Panc1 (cell line): Measurements from ENCODE around the gene DIAPH2.

Experiments used
- POLR2AphosphoS5 ChIP-seq: IDR thresholded peaks from 2 replicates; pipeline ENCODE4 v1.6.1; 2012; ENCODE audit warnings: mild to moderate bottlenecking, low read depth, low read length, moderate library complexity
- TCF7L2 ChIP-seq: IDR thresholded peaks from 2 replicates; pipeline ENCODE4 v1.6.1; 2011; ENCODE audit warnings: mild to moderate bottlenecking, low read depth, low read length, inconsistent platforms
- TF ChIP-seq, protein P1 (sequence below): fragments of 450-650 bp; IDR thresholded peaks from 2 replicates; pipeline ENCODE4 v1.5.1; 2017; ENCODE audit warnings: mild to moderate bottlenecking

DNA sequence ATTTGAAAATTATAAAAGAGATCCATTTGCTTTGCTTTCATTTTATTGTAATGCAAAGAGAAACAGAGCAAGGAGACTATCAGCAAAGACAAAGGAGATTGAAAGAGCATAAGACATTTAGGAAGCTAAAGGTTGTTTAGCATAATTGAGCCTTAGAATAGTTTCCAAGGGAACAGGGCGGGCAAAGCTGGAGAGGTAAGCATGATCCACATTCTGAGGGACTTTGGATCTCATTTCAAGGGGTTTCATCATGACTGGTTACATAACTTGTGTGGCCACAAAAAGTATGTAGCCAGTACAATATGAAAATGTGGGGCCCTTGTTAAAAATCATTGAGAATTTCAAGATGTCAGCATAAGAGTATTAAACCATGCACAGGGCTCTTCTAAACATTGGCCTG, 605.6 kb downstream of the DIAPH2 start:
- TF ChIP-seq, protein P1, sequence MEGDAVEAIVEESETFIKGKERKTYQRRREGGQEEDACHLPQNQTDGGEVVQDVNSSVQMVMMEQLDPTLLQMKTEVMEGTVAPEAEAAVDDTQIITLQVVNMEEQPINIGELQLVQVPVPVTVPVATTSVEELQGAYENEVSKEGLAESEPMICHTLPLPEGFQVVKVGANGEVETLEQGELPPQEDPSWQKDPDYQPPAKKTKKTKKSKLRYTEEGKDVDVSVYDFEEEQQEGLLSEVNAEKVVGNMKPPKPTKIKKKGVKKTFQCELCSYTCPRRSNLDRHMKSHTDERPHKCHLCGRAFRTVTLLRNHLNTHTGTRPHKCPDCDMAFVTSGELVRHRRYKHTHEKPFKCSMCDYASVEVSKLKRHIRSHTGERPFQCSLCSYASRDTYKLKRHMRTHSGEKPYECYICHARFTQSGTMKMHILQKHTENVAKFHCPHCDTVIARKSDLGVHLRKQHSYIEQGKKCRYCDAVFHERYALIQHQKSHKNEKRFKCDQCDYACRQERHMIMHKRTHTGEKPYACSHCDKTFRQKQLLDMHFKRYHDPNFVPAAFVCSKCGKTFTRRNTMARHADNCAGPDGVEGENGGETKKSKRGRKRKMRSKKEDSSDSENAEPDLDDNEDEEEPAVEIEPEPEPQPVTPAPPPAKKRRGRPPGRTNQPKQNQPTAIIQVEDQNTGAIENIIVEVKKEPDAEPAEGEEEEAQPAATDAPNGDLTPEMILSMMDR, result no peak
- TF ChIP-seq TCF7L2, result no peak
- no peak for TF ChIP-seq POLR2AphosphoS5
